Smooth muscle cell (in vitro differentiated cells): Measurements from ENCODE around the gene PAMR1. TPM values are rescaled to one million over a fixed set of nuclear protein-coding genes. Genes with fewer than 3 reads are reported as not detected.
A peak's percentile ranks its signal among the peaks of the same experiment; 100 is the strongest.

Experiments
- DNase-seq: peaks from one replicate; lab custom pipeline; 2025; ENCODE audit not compliant: unreplicated experiment; lab: John Stamatoyannopoulos, UW
- H2AFZ ChIP-seq: fragments of 200-600 bp; sonication (generic); 2 replicates; pipeline ENCODE4 v1.6.0; 2016; ENCODE audit warnings: antibody characterized with exemption, low read depth, mild to moderate bottlenecking
- H3F3A ChIP-seq: fragments of 200-600 bp; sonication (generic); 2 replicates; pipeline ENCODE4 v1.6.0; 2017; ENCODE audit warnings: antibody characterized with exemption, low read depth
- H3K27ac ChIP-seq: fragments of 200-600 bp; sonication (generic); 2 replicates; pipeline ENCODE4 v1.5.1; 2016; ENCODE audit warnings: low read depth, mild to moderate bottlenecking
- H3K27me3 ChIP-seq: fragments of 200-600 bp; sonication (generic); 2 replicates; pipeline ENCODE4 v1.6.1; 2016; ENCODE audit warnings: low read depth, mild to moderate bottlenecking
- H3K36me3 ChIP-seq: fragments of 200-600 bp; sonication (generic); 2 replicates; pipeline ENCODE4 v1.5.1; 2016; ENCODE audit warnings: low read depth
- H3K4me1 ChIP-seq: fragments of 200-600 bp; sonication (generic); 2 replicates; pipeline ENCODE4 v1.5.1; 2016; ENCODE audit warnings: low read depth
- H3K4me2 ChIP-seq: fragments of 200-600 bp; sonication (generic); 2 replicates; pipeline ENCODE4 v1.6.0; 2016; ENCODE audit warnings: mild to moderate bottlenecking
- H3K4me3 ChIP-seq: fragments of 200-600 bp; sonication (generic); 2 replicates; pipeline ENCODE4 v1.5.1; 2016; ENCODE audit warnings: mild to moderate bottlenecking
- H3K79me2 ChIP-seq: fragments of 200-600 bp; sonication (generic); 2 replicates; pipeline ENCODE4 v1.6.0; 2016; ENCODE audit warnings: low read depth, mild to moderate bottlenecking
- H3K9ac ChIP-seq: fragments of 200-600 bp; sonication (generic); 2 replicates; pipeline ENCODE4 v1.6.0; 2016; ENCODE audit warnings: low read depth
- H3K9me3 ChIP-seq: fragments of 200-600 bp; sonication (generic); replicated peaks from 2 replicates; pipeline ENCODE4 v1.5.1; 2016; ENCODE audit warnings: low read depth
- H4K20me1 ChIP-seq: fragments of 200-600 bp; sonication (generic); 2 replicates; pipeline ENCODE4 v1.6.0; 2016; ENCODE audit warnings: low read depth
- CTCF ChIP-seq: fragments of 200-600 bp; sonication (generic); IDR thresholded peaks from 2 replicates; pipeline ENCODE4 v1.5.1; 2017; ENCODE audit warnings: borderline replicate concordance, mild to moderate bottlenecking, antibody characterized with exemption; ENCODE audit not compliant: insufficient read depth, poor library complexity, severe bottlenecking
- WGBS: methylation state at CpG from one replicate; pipeline ENCODE4 v1.1.7; 2016; ENCODE audit warnings: low lambda C conversion rate; 5-methylcytosine and 5-hydroxymethylcytosine counted together
- polyA plus RNA-seq: library from polyadenylated mRNA; unstranded; fragments of >200 nt; fragmentation: Nextera tagmentation; extraction: Ambion mirVana; gene quantifications from 2 replicates; pipeline ENCODE4 v1.2.1, GENCODE V29; 2016
- total RNA-seq: library from RNA; depleted of rRNA; stranded (reverse); fragments of >200 nt; gene quantifications from 2 replicates; pipeline ENCODE4 v1.2.3, GENCODE V29; 2014

Gene PAMR1
- total and polyA plus RNA-seq, 2 experiments from 2014 or later = 87.7 to 128 TPM

- H3K4me2 ChIP-seq = no peak overlapping the region
- no peaks in the 10 kb centered on the region for H3K4me1 ChIP-seq
Measured at GRCh38 chr11:35486446-35486845, 39.0 kb downstream of the PAMR1 start.

GRCh38 chr11:35485656-35486322, 39.6 kb downstream of the PAMR1 start:
- Histone ChIP-seq H3K4me2 (no peak overlapping the region), H3K9ac (no peak overlapping the region), H2AFZ (no peak overlapping the region), H3K27me3 (no peaks in the 10 kb centered on the region), H3F3A (no peaks in the 10 kb centered on the region), H3K4me1 (no peaks in the 10 kb centered on the region), H3K36me3 (peaks cover 10% of the 10 kb centered on the region), H3K9me3 (peaks cover 5% of the 10 kb centered on the region), H3K79me2 (no peaks in the 10 kb centered on the region), H3K27ac (no peak overlapping the region), H3K4me3 (no peak overlapping the region), H4K20me1 (no peaks in the 10 kb centered on the region)
- TF ChIP-seq CTCF = peak; percentile 93
- WGBS = 20% methylated on average over 12 of the region's 12 CpGs
- DNase-seq = peak; percentile 64

More at GRCh38 chr11:35486446-35486845, 39.0 kb downstream of the PAMR1 start:
- Histone ChIP-seq H3K79me2 (no peaks in the 10 kb centered on the region), H2AFZ (no peak overlapping the region), H3K4me3 (no peak overlapping the region), H4K20me1 (no peaks in the 10 kb centered on the region), H3F3A (peaks cover 4% of the 10 kb centered on the region), H3K27ac (no peak overlapping the region), H3K9me3 (peaks cover 5% of the 10 kb centered on the region), H3K9ac (no peak overlapping the region), H3K36me3 (peaks cover 10% of the 10 kb centered on the region), H3K27me3 (no peaks in the 10 kb centered on the region)
- peak; percentile 14 for TF ChIP-seq CTCF
- WGBS = 100% methylated on average over 2 of the region's 2 CpGs
- no peak for DNase-seq

GRCh38 chr11:35484435-35484834, 41.0 kb downstream of the PAMR1 start:
- WGBS = 87% methylated on average over 6 of the region's 6 CpGs
- Histone ChIP-seq H3K9ac (no peak overlapping the region), H2AFZ (no peak overlapping the region), H3K9me3 (peaks cover 5% of the 10 kb centered on the region), H3K27me3 (no peaks in the 10 kb centered on the region), H3K36me3 (peaks cover 10% of the 10 kb centered on the region), H4K20me1 (no peaks in the 10 kb centered on the region), H3K4me3 (no peak overlapping the region), H3F3A (no peaks in the 10 kb centered on the region), H3K27ac (no peak overlapping the region), H3K79me2 (no peaks in the 10 kb centered on the region), H3K4me2 (no peak overlapping the region), H3K4me1 (no peaks in the 10 kb centered on the region)
- DNase-seq = no peak
- no peak for TF ChIP-seq CTCF
